H1 (cell line): Measurements from ENCODE around the gene CLN5.

ENCODE experiments used
- ASH2L ChIP-seq: fragments of 200-600, 300-600 bp; sonication (generic); IDR thresholded peaks from one replicate; pipeline ENCODE4 v1.7.1; 2017; ENCODE audit warnings: low read length
- GTF2F1 ChIP-seq: IDR thresholded peaks from 2 replicates; pipeline ENCODE4 v1.6.1; 2012; ENCODE audit warnings: low read depth, low read length, improper control_type of control experiment, borderline replicate concordance
- RNF2 ChIP-seq: fragments of 200-900, 300-1000 bp; sonication (generic); IDR thresholded peaks from 2 replicates; pipeline ENCODE4 v1.7.1; 2016; ENCODE audit warnings: borderline replicate concordance, low read depth, mild to moderate bottlenecking, antibody characterized with exemption, low read length; ENCODE audit not compliant: poor library complexity, severe bottlenecking; ENCODE audit errors: missing control alignments
- SIRT6 ChIP-seq: IDR thresholded peaks from one replicate; pipeline ENCODE4 v1.7.1; 2012; ENCODE audit warnings: low read length, inconsistent platforms
- YY1 ChIP-seq: IDR thresholded peaks from 2 replicates; pipeline ENCODE4 v1.6.1; 2011; ENCODE audit warnings: low read depth, mild to moderate bottlenecking, low read length
- TF ChIP-seq, protein P1 (sequence below), 3 experiments: IDR thresholded peaks; 1 replicate in 2 of 3; 2 replicates in 1 of 3; pipeline versions ENCODE4 v1.5.1 to v1.6.1; 2011; ENCODE audit warnings: low read length in 3 of 3, mild to moderate bottlenecking in 3 of 3, inconsistent platforms in 2 of 3, low read depth in 1 of 3, moderate library complexity in 1 of 3; ENCODE audit not compliant: insufficient read depth in 1 of 3; ENCODE audit errors: control extremely low read depth in 1 of 3

DNA sequence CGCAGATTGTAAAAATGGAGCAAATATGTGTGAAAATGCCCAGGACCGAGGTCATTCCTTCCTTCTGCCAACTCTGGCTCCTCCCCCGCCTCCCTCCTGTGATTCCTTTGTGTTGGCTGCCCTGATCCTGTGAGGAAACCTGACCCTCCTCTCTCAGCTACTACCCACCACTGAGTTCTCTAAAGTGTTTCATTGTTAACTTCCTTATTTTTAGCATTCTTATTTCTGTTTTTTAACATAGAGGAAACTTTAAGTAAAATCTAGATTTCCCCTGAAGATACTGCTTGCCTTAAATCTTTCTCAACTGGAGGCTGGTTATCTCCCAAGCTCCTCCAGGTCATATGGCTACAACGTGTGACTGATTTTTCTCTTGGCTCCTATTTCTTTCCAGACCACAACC is 56.8 kb downstream of the CLN5 start:
- TF ChIP-seq, protein P1, sequence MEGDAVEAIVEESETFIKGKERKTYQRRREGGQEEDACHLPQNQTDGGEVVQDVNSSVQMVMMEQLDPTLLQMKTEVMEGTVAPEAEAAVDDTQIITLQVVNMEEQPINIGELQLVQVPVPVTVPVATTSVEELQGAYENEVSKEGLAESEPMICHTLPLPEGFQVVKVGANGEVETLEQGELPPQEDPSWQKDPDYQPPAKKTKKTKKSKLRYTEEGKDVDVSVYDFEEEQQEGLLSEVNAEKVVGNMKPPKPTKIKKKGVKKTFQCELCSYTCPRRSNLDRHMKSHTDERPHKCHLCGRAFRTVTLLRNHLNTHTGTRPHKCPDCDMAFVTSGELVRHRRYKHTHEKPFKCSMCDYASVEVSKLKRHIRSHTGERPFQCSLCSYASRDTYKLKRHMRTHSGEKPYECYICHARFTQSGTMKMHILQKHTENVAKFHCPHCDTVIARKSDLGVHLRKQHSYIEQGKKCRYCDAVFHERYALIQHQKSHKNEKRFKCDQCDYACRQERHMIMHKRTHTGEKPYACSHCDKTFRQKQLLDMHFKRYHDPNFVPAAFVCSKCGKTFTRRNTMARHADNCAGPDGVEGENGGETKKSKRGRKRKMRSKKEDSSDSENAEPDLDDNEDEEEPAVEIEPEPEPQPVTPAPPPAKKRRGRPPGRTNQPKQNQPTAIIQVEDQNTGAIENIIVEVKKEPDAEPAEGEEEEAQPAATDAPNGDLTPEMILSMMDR (IDR thresholded peaks at IDR 0.05; ENCODE audit: control extremely low read depth in 1 of 3, insufficient read depth in 1 of 3, low read depth in 1 of 3, low read length in 3 of 3) = no peak
- TF ChIP-seq GTF2F1 = no peak
- TF ChIP-seq RNF2 = no peak
- TF ChIP-seq YY1 = no peak
- no peak for TF ChIP-seq SIRT6
- no peak for TF ChIP-seq ASH2L
